H9 (cell line): Measurements from ENCODE around the gene TCTN2. TPM values are rescaled to one million over a fixed set of nuclear protein-coding genes. Genes with fewer than 3 reads are reported as not detected.

ENCODE experiments used
- DNase-seq: peaks from one replicate; pipeline ENCODE4 v3.0.0-alpha.2; 2017
- H2AFZ ChIP-seq: one replicate; pipeline ENCODE4 v1.6.1; 2013; ENCODE audit warnings: mild to moderate bottlenecking, low read length, control low read depth, moderate library complexity
- H2AK5ac ChIP-seq: 2 replicates; pipeline ENCODE4 v1.6.1; 2013; ENCODE audit warnings: low read length, control low read depth, mixed read lengths; ENCODE audit not compliant: insufficient read length
- H2BK120ac ChIP-seq: one replicate; pipeline ENCODE4 v1.6.1; 2013; ENCODE audit warnings: low read depth, mild to moderate bottlenecking, low read length, control low read depth, inconsistent platforms; ENCODE audit not compliant: poor library complexity, severe bottlenecking
- H2BK12ac ChIP-seq: 2 replicates; pipeline ENCODE4 v1.6.1; 2013; ENCODE audit warnings: low read length, control low read depth, mixed read lengths, low read depth; ENCODE audit not compliant: insufficient read length
- H2BK15ac ChIP-seq: 2 replicates; pipeline ENCODE4 v1.6.1; 2013; ENCODE audit warnings: low read depth, low read length, control low read depth
- H2BK20ac ChIP-seq: one replicate; pipeline ENCODE4 v1.6.1; 2013; ENCODE audit warnings: low read depth, mild to moderate bottlenecking, low read length, control low read depth, inconsistent platforms; ENCODE audit not compliant: poor library complexity, severe bottlenecking
- H2BK5ac ChIP-seq: 2 replicates; pipeline ENCODE4 v1.6.1; 2013; ENCODE audit warnings: low read length, control low read depth, mixed read lengths; ENCODE audit not compliant: insufficient read length
- H3K14ac ChIP-seq: 2 replicates; pipeline ENCODE4 v1.6.1; 2013; ENCODE audit warnings: low read length, control low read depth; ENCODE audit not compliant: insufficient read depth
- H3K18ac ChIP-seq: 2 replicates; pipeline ENCODE4 v1.6.1; 2013; ENCODE audit warnings: low read depth, mild to moderate bottlenecking, mixed read lengths, low read length, control low read depth; ENCODE audit not compliant: insufficient read length
- H3K23ac ChIP-seq: 2 replicates; pipeline ENCODE4 v1.6.1; 2013; ENCODE audit warnings: low read length, control low read depth, mixed read lengths, low read depth; ENCODE audit not compliant: insufficient read length
- H3K23me2 ChIP-seq: 2 replicates; pipeline ENCODE4 v1.6.1; 2013; ENCODE audit warnings: low read depth, mild to moderate bottlenecking, mixed read lengths, low read length, control low read depth; ENCODE audit not compliant: insufficient read length, poor library complexity, severe bottlenecking
- H3K27ac ChIP-seq: 2 replicates; pipeline ENCODE4 v1.5.1; 2013; ENCODE audit warnings: low read length, control low read depth, mixed read lengths, low read depth; ENCODE audit not compliant: insufficient read length
- H3K27me3 ChIP-seq: 2 replicates; pipeline ENCODE4 v1.6.1; 2013; ENCODE audit warnings: low read length, control low read depth, inconsistent platforms; ENCODE audit not compliant: insufficient read depth
- H3K4ac ChIP-seq: 2 replicates; pipeline ENCODE4 v1.6.1; 2013; ENCODE audit warnings: low read depth, mild to moderate bottlenecking, control low read depth, inconsistent platforms, low read length, moderate library complexity
- H3K4me1 ChIP-seq: 2 replicates; pipeline ENCODE4 v1.6.1; 2013; ENCODE audit warnings: low read length, control low read depth, inconsistent platforms; ENCODE audit not compliant: insufficient read depth
- H3K4me2 ChIP-seq: 2 replicates; pipeline ENCODE4 v1.6.1; 2013; ENCODE audit warnings: low read length, control low read depth, mixed read lengths; ENCODE audit not compliant: insufficient read length, insufficient read depth
- H3K56ac ChIP-seq: 2 replicates; pipeline ENCODE4 v1.6.1; 2013; ENCODE audit warnings: low read depth, mild to moderate bottlenecking, mixed read lengths, low read length, control low read depth; ENCODE audit not compliant: insufficient read length
- H3K79me1 ChIP-seq: 2 replicates; pipeline ENCODE4 v1.6.1; 2013; ENCODE audit warnings: low read depth, mild to moderate bottlenecking, moderate library complexity, low read length, control low read depth, inconsistent platforms; ENCODE audit not compliant: insufficient read depth, poor library complexity, severe bottlenecking
- H3K79me2 ChIP-seq: 2 replicates; pipeline ENCODE4 v1.6.1; 2013; ENCODE audit warnings: low read length, control low read depth, inconsistent platforms; ENCODE audit not compliant: insufficient read depth
- H3K9ac ChIP-seq: 2 replicates; pipeline ENCODE4 v1.6.1; 2013; ENCODE audit warnings: low read length, control low read depth, mixed read lengths; ENCODE audit not compliant: insufficient read length; ENCODE audit errors: extremely low read depth
- H3K9me3 ChIP-seq: one replicate; pipeline ENCODE4 v1.6.1; 2013; ENCODE audit warnings: low read depth, low read length, inconsistent platforms; ENCODE audit not compliant: control insufficient read depth
- H3T11ph ChIP-seq: one replicate; pipeline ENCODE4 v1.6.1; 2013; ENCODE audit warnings: mild to moderate bottlenecking, low read length, control low read depth, inconsistent platforms
- H4K20me1 ChIP-seq: one replicate; pipeline ENCODE4 v1.6.1; 2013; ENCODE audit not compliant: control insufficient read depth, insufficient read length, insufficient read depth
- H4K5ac ChIP-seq: 2 replicates; pipeline ENCODE4 v1.6.1; 2013; ENCODE audit warnings: low read depth, mild to moderate bottlenecking, mixed read lengths, low read length, control low read depth; ENCODE audit not compliant: insufficient read length
- H4K8ac ChIP-seq: replicated peaks from 2 replicates; pipeline ENCODE4 v1.6.1; 2013; ENCODE audit warnings: low read length, control low read depth, mixed read lengths, low read depth; ENCODE audit not compliant: insufficient read length
- H4K91ac ChIP-seq: 2 replicates; pipeline ENCODE4 v1.6.1; 2013; ENCODE audit warnings: low read depth, mild to moderate bottlenecking, moderate library complexity, mixed read lengths, low read length, control low read depth; ENCODE audit not compliant: insufficient read length
- H3K27ac Mint-ChIP-seq, 3 experiments: 2 replicates in 2 of 3; 3 replicates in 1 of 3; pipeline ENCODE4 v1.8.0; 2020 to 2021; ENCODE audit warnings: mixed read lengths in 3 of 3, mild to moderate bottlenecking in 1 of 3, moderate library complexity in 1 of 3
- H3K27me3 Mint-ChIP-seq: 2 replicates; pipeline ENCODE4 v1.8.0; 2021; ENCODE audit warnings: low read depth, mild to moderate bottlenecking, moderate library complexity, mixed read lengths
- H3K36me3 Mint-ChIP-seq, 3 experiments: 2 replicates in 2 of 3; 3 replicates in 1 of 3; pipeline ENCODE4 v1.8.0; 2020 to 2021; ENCODE audit warnings: low read depth in 3 of 3, mixed read lengths in 3 of 3; ENCODE audit not compliant: insufficient read depth in 1 of 3
- H3K4me1 Mint-ChIP-seq, 2 experiments: 2 replicates each; pipeline ENCODE4 v1.8.0; 2020; ENCODE audit warnings: mixed read lengths in 2 of 2
- H3K4me3 Mint-ChIP-seq, 2 experiments: 2 replicates in 1 of 2; 3 replicates in 1 of 2; pipeline ENCODE4 v1.8.0; 2020 to 2021; ENCODE audit warnings: mild to moderate bottlenecking in 2 of 2, mixed read lengths in 2 of 2, moderate library complexity in 1 of 2
- H3K9me3 Mint-ChIP-seq, 2 experiments: 2 replicates in 1 of 2; 3 replicates in 1 of 2; pipeline ENCODE4 v1.8.0; 2020; ENCODE audit warnings: mild to moderate bottlenecking in 2 of 2, mixed read lengths in 2 of 2, moderate library complexity in 1 of 2
- CTCF ChIP-seq: fragments of 200-600 bp; sonication (generic); conservative IDR thresholded peaks from 3 replicates; pipeline ENCODE4 v1.8.0; 2021; ENCODE audit warnings: antibody characterized with exemption, mild to moderate bottlenecking
- WGBS: extraction: QIAGEN DNeasy Blood & Tissue Kit; methylation state at CpG from one replicate; pipeline ENCODE4 v1.1.7; 2013; ENCODE audit warnings: missing lambda C conversion rate, low lambda C conversion rate, mixed read lengths; ENCODE audit not compliant: insufficient read length; ENCODE audit errors: extremely low coverage; 5-methylcytosine and 5-hydroxymethylcytosine counted together
- total RNA-seq: library from RNA; stranded (reverse); gene quantifications from 2 replicates; pipeline ENCODE4 v1.2.1, GENCODE V29; 2021

The TCTN2 gene
- total RNA-seq, 1 experiment from 2014 or later, result 7.4 TPM

- Histone ChIP-seq H2AFZ (no peak overlapping the region), H2AK5ac (no peak overlapping the region), H2BK120ac (no peak overlapping the region), H3K4me2 (no peak overlapping the region), H3K23ac (no peak overlapping the region), H3K27ac (no peak overlapping the region), H3K14ac (no peak overlapping the region), H4K5ac (no peak overlapping the region), H4K20me1 (no peaks in the 10 kb centered on the region), H4K91ac (no peak overlapping the region), H3K23me2 (no peaks in the 10 kb centered on the region), H3K18ac (no peak overlapping the region), H3K4me1 (no peaks in the 10 kb centered on the region), H2BK15ac (no peak overlapping the region), H3K79me1 (no peaks in the 10 kb centered on the region), H2BK12ac (no peak overlapping the region), H3K27me3 (no peaks in the 10 kb centered on the region), H3T11ph (no peak overlapping the region), H3K56ac (no peak overlapping the region), H2BK20ac (no peak overlapping the region), H3K9ac (no peak overlapping the region), H3K4ac (no peak overlapping the region), H2BK5ac (no peak overlapping the region), H3K9me3 (no peaks in the 10 kb centered on the region), H3K79me2 (no peaks in the 10 kb centered on the region), H4K8ac (no peak overlapping the region)
- no peak overlapping the region for H3K4me3 Mint-ChIP-seq
- no peak overlapping the region for H3K27ac Mint-ChIP-seq
- H3K4me1 Mint-ChIP-seq, result peaks cover 1 to 3% of the 10 kb centered on the region in 2 experiments
- no peak for TF ChIP-seq CTCF
- no CpG with 5 or more reads among the region's 9 CpGs for WGBS
- no peaks in the 10 kb centered on the region for H3K9me3 Mint-ChIP-seq
- H3K36me3 Mint-ChIP-seq, result peaks cover 0 to 11% (median 7%) of the 10 kb centered on the region in 3 experiments; a peak in 4 of 7 replicates
- H3K27me3 Mint-ChIP-seq, result no peaks in the 10 kb centered on the region
- no peak for DNase-seq
Observed at GRCh38 chr12:123676616-123677320, 5.9 kb downstream of the TCTN2 start.
